Ecto neural progenitor cell (in vitro differentiated cells): ENCODE data around the gene ABCA1.
A peak's percentile ranks its signal among the peaks of the same experiment; 100 is the strongest.
"Not testable (repeated sequence)": the region's sequence is repeated elsewhere in the genome, so short reads cannot be mapped to it uniquely, and the experiment has no call there.

ENCODE experiments used
- DNase-seq: peaks from one replicate; pipeline ENCODE4 v3.0.0-alpha.2; 2018; ENCODE audit warnings: low spot score

Gene ABCA1

DNA sequence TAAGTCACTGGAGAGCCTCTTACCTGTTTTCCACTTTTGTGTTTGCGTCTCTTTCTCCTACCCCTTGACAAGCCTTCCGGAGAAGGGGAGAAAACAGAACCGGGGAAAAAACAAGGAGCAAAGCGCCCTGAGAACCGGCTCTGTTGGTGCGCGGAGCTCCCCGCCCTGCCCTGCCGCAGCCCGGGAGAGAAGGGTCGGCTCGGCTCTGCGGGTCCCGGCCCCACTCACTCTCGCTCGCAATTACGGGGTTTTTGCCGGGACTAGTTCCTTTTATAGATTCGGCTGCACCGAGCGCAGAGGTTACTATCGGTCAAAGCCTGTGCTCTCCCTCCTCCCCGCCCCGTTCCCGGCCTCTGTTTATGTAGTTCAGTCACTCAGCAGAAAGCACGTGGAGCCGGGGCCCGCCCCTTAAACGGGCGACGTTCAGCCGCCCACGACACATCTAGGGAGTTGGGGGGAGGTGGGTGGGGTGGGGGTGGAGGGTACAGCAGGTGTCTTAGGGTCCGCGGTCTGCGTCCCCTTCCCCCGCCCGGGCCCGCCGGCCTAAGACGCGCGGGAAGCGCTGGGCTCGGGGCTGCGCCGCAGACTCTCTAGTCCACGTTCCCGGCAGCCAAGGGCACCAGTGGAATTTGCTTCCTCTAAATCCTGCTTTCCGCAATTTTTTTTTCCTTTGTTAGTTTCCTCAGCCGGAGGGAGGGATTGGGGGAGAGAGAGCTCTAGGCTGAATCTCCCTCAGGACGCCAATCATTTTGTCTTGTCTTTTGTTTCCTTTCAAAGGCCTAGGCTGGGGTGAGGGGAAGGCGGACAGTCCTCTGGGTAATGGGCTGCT is at the start of gene ABCA1:
TSS of gene ABCA1 (minus strand) at position 244 of the 829 bp plus-strand sequence. CDS start 24,476 bp downstream, outside the sequence.
- DNase-seq, result peak; percentile 86

DNA sequence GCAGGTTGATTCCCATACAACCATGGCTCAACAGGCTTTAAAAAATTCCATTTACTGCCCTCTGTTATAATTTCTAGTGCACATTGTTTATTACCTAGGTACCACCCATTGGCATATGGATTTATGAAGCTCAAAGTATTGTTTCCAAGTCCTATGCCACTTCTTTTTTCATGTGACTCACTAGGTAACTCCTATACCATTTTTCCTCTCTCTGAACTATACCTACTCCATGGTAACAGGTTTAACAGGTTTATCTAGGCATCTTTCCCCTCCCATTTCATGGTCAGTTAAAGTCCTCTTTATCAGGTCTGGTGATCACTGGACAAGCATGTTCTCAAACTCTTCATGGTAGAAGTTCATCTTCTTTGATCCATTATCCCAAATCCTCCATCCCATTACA is 49.6 kb upstream of the ABCA1 start:
- no peak for DNase-seq

- no peak for DNase-seq
These were observed 49.2 kb upstream of the ABCA1 start for GRCh38 chr9:104977168-104977567.

GRCh38 chr9:104975966-104976595 is 48.1 kb upstream of the ABCA1 start:
- DNase-seq, result not testable (repeated sequence)

- no peak for DNase-seq
These were observed 46.4 kb upstream of the ABCA1 start for GRCh38 chr9:104974053-104974962.

- DNase-seq, result no peak
These were observed 44.4 kb upstream of the ABCA1 start for GRCh38 chr9:104972242-104972866.

DNA sequence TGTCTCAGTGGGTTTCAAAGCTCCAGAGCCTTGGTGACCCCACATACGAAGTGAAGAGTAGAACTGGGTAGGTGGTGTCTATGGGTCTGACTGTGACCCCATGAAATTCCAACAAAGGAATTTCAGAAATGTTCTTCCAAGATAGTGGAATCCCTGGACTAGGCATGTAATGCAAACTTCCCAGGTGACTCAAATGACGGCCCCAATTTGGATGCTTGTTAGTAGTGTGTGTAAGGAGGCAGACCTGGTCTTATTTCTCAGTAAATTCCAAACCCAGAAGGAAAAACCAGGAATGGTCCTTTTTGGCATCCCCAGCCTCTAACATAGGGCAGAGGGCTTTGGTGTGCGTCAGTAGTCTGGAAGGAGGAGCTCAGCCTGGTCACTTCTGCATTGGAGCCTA is 43.6 kb upstream of the ABCA1 start:
- DNase-seq, result no peak

DNA sequence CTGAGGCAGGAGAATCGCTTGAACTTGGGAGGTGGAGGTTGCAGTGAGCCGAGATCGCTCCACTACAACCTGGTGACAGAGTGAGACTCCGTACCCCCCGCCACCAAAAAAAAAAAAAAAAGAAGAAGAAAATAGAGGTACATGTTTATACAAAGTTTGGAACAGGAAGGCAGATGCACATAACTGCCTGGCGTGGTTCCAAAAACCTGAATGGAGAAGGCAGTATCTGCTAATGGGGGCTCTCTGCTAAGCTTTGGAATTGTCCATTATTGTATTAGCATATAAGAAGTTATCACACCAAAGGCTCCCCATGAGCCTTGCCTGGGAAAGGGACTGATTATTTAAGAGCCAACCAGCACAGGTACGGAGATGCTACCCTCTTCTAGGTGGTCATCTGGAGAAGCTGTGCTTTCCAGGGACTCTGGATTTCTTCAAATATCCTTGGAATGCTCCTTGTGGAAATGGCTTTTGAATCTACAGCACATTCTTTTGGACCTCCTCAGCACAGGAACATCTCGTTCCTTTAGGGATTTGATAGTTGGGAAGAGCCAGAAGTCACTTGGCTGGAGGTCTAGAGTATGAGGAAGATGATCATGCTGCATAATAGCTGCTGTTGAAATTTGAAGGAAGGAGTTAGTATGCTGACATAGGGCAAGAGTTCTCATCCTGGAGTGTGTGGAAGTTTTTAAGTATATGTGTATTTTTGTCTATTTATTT is 42.5 kb upstream of the ABCA1 start:
- no peak for DNase-seq

GRCh38 chr9:104969116-104969515 is 41.2 kb upstream of the ABCA1 start:
- no peak for DNase-seq

- DNase-seq, result peak; percentile 90
These were observed 40.3 kb upstream of the ABCA1 start for GRCh38 chr9:104968025-104968982.

DNA sequence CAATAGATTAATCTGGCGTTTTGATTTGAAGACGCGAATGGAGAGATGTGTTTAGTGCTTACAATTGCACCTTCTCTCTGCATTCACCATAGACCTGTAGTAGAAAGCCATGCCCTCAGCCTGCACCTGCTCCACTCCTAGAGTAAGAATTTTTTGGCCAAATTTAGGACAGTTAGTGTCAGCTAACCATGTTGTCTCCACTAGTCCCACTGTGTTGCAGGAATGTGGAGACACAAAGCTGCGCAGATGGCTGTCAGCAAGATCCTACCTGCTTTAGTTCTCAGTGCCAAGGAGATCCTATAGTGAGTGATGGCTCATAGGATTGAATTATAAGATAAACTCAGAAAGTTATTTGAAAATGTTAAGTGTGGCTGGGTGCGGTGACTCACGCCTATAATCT is 35.1 kb upstream of the ABCA1 start:
- DNase-seq, result no peak

DNA sequence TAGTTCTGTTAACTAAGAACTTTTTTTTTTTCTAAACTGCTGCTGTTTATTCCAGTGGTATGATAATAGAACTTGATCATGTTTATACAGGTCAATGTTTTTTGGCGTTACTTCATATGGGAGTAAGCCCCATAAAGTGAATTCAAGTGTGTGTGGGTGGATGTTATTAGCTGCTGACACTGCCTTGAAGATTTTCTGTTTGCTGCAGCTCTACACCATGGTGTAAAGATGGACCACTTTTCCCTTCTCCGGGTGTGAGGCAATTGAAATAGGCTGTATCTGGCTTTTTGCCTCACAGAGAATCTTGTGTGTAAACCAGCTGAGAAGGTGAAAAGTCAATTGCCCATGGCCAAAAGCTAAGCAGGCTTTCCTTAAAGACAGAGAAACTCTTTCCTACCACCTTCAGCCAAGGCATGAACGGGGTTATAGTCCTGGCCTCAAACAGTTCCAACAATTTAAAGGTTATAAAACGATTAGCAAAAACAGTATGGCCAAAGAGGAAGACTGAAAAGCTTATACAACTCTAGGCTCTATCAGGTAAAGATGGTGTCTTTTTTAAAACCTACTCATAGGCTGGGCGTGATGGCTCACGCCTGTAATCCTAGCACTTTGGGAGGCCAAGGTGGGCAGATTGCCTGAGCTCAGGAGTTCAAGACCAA is 33.9 kb upstream of the ABCA1 start:
- no peak for DNase-seq

DNA sequence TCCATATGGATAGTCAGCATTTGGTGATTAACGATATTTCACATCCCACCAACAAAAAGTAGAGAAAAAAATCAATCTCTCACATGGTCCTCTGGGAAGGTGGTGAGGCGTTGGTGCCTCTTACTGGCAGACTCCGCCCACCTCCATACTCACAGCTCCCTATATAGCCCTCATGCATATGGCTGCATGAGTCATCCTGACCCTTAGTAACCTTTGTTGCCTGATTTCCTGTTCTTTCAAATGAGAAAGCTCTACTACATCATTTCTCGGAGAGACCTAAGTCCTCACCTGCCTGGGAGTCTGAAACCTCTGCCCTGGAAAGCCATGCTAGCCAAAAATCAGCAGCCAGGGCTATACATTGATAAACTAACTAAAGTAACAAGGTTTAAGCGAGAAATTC is 33.3 kb upstream of the ABCA1 start:
- DNase-seq, result no peak

GRCh38 chr9:104960662-104961061 is 32.7 kb upstream of the ABCA1 start:
- DNase-seq, result no peak

DNA sequence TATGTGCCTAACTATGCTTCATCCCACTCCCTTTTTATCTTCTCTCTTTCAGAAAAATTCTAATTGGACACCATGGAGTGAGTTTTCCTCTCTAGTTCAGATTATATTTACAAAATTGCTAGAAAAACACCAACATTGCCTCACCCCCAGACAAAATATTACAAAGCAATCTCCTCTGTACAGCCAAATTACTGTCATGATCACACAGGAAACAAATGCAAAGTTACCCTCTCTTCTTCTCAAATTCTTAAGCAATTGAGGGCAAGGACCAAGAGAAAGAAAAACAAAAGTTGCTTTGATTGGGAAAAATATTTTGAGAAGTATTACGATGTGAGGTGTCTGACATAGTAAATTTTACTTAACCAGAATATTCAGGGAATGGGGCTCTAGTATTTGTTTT is 30.8 kb upstream of the ABCA1 start:
- DNase-seq, result no peak

DNA sequence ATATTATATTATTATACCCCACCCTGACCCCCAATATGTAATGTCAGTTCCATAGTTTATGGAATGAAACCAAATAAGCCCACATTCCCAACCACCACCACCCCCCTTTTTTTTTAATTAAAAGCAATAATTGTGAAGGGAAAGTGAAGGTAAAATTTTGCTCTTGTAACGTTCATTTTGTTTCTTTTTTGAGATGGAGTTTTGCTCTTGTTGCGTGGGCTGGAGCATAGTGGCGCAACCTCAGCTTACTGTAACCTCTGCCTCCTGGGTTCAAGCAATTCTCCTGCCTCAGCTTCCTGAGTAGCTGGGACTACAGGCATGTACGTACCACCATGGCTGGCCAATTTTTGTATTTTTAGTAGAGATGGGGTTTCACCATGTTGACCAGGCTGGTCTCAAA is 30.1 kb upstream of the ABCA1 start:
- DNase-seq, result not testable (repeated sequence)

- no peak for DNase-seq
These were observed 23.5 kb upstream of the ABCA1 start for GRCh38 chr9:104951487-104951886.

- DNase-seq, result no peak
These were observed 22.9 kb upstream of the ABCA1 start for GRCh38 chr9:104950838-104951237.

DNA sequence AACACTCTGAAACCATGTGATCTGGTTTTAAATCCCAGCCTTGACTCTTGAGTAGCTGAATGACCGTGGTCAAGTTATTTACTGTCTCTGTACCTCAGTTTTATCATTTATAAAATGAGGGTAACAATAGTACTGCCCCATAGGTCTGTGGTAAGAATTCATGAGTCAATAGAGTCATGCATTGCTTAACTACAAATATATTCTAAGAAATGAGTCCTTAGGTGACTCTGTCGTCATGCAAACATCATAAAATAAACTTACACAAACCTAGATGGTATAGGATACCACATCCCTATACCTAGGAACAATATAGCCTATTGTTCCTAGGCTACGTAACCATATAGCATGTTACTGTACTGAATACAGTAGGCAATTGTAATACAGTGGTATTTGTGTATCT is 20.3 kb upstream of the ABCA1 start:
- DNase-seq, result no peak

- DNase-seq, result no peak
These were observed 16.9 kb upstream of the ABCA1 start for GRCh38 chr9:104944871-104945270.
